Muscle of arm (tissue), 12 donors: Measurements from ENCODE around the gene CACNA2D4. TPM values are rescaled to one million over a fixed set of nuclear protein-coding genes. Genes with fewer than 3 reads are reported as not detected.

Experiments used
- DNase-seq: peaks from one replicate; pipeline ENCODE4 v3.0.0-alpha.2; 2013
- polyA plus RNA-seq, 12 donors: library from polyadenylated mRNA; unstranded; fragments of 120-200 nt; gene quantifications; one replicate each; pipeline ENCODE4 v1.2.1, GENCODE V29; 2013; ENCODE audit not compliant: insufficient read length in 12 of 12

CACNA2D4 gene
- polyA plus RNA-seq, 12 donors: 0.97 to 3.8 (median 2.5) TPM; not detected in 2

- DNase-seq: no peak
Observed at GRCh38 chr12:1844661-1845409, 73.6 kb downstream of the CACNA2D4 start.

DNA sequence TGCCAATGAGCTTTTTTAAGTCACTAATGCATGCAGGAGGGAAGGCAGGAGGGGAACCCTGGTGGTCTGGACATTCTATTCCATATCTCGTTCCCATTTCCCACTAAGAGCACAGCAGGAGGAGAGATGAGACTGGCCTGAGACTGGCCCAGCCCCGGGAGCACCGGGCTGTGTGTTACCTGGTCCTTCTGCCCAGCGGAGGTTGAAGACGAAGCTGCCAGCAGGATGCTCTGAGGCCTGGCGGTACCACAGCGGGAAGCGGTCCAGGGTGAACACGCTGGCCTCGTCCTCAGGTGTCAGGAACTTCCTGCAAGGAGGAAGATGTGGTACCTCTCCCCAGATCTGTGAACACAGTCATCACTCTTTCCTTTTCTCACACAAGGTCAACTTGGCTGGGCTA, 74.2 kb downstream of the CACNA2D4 start:
- no peak for DNase-seq

DNA sequence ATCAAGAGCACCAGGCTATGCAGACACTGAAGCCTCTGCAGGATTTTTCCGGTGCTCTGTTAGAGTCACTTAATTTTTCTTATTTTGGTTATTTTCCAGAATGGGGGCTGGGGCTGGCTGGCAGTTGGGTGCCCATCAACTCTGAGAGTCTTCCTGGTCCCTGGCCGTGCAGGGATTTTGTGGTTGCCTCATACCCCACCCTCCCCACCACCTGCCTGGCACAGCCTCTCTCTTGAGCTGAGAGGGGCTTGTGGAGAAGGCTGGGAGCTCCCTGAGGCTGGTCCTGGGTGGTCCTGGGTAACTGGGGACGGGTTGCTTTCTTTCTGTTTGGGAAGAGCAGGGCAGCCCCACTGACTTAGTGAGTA, 74.8 kb downstream of the CACNA2D4 start:
- no peak for DNase-seq

DNA sequence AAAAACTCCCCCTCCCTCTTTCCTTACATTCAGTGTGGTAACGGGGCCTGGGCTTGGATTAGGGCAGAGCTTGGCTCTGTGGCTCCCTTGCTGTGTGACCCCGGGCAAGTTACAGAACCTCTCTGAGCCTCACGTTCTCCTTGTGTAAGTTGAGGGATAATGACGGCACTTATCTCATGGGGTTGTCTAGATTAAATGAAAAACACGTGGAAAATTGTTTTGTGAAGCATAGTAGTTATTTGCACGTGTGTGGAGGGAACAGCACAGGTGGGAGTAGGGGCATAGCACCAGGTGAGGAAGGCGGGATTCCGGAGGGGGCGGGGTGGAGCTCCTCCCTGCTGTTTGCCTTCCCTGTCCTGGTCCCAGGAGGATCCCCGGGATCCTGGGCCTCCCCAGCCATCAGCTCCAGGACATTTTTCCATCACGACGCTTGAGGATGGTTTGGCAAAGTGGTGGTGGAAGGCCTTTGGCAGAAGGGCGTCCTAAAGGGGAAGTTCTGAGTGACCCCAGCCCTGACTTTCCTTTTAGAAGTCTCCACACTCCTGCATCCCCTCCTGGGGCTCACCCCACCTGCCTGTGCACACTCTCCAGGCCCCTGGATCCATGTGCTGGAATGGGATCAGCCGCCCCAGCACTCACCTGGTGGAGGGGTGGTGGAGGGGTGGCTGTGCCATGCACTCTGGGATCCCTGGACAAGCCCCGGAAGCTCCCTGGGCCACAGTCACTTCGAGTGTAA, 75.4 kb downstream of the CACNA2D4 start:
- no peak for DNase-seq

DNA sequence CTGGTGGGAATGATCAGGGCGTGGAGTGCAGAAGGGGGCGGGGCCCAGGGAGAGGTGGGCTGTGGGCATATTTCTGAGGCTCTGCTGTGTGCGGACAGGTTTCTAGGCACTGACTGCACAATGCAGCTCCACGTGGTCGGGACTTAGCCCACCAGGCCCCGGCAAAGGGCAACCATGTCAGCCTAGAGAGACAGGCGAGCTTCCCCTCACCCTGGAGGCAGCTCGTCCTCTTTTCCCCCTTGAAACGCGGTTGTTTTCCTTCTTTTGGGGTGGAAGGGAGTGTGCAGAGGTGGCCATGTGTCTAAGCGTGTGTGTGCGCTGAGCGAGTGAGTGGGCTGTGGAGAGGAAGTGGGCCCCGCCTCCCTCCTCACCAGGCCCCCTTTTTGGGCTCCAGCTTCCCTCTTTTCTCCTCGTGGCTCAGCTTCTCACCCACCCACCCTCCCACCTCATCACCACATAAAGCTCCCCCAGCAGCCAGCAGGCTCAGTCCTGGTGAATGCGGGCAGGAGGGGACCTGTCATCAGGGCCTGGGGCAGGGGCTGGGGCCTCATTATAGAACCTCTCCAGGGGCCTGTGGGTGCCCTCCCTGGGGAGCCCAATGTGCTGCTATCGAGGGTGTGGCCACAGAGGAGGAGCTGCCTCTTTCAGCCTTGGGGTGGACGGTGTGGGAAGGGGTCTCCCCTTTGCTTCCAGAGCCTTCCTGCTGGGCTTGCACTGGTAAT, 76.1 kb downstream of the CACNA2D4 start:
- no peak for DNase-seq

GRCh38 chr12:1841586-1842182, 76.8 kb downstream of the CACNA2D4 start:
- no peak for DNase-seq

DNA sequence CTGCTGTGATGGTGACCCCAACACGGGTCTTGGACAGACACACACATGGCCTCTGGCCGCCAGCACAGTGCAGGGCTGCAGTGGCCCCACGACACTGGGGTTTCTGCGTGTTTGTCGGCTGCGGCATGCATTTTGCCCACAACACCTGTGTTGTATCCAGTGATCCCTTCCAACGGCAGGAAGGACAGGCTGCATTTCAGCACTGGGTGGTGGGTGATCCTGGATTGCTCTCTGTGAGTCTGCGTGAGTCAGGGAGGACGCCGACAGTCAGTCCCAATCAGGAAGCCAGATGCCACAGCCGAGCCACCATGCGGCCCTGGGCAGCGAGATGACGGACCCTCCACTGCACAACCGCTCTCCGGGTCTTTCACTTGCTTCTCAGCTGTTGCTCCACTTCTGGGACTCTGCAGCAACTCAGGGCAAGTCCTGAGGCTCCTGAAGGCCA, 77.4 kb downstream of the CACNA2D4 start:
- DNase-seq: no peak

DNA sequence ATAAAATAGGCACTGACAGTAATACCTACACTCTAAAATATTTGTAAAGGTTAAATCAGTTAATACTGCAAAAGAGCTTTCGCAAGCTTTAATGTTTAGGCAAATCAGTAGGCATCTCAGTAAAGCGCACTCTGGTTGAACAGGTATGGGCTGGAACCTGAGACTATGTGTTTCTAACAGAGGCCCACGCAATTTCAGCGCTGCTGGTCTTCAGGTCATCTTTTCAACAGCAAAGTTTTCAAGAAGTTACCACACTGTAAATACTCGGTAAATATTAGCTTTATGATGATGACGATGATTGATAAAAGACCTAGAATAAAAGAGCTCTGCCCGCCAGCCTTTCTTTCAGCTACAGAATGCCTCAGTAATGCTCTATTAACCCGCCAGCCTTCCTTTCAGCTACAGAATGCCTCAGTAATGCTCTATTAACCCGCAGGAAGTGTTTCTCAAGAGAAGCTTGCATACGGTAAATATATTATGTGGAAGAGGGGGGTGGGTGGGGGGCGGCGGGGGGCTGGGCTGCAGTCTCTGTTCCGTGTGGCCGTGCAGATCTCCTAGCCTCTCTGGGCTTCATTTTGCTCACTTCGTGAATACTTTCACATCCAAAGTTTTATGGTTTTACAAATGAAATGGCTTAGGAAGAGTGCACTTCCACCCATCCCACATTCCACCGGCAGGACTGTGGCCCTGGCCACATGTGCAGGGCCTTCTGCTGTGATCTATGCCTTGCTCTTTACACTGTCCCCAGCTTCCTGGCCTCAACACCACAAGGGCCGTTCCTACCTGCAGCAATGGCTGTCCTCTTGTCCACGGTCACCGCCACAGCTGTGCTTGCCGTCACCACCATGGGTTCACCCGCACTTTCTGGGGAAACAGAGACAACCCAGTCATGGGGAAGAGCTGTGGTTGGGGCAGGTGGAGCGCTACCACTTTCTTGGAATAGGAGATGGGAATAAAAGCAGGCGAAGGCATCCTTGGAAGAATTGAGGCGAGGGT, 78.2 kb downstream of the CACNA2D4 start:
- DNase-seq: no peak

GRCh38 chr12:1839464-1839863, 79.0 kb downstream of the CACNA2D4 start:
- DNase-seq: no peak

DNA sequence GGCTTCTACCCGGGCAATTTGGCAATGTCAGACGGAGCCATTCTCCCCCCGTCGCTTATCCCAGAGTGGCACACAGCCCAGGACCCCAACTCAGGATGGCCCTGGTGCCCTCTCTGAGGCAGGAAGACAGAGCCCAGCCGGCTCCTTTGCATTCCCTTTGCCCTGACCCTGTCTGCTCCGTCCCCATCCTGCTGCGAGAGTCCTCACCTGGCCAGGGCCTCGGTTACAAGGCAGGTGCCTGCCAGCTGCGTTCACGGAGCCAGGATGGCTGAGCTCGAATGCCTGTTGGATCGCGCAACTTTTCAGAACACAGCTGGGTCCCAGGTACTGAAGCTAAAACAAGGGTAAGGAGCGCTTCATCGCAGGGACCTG, 79.5 kb downstream of the CACNA2D4 start:
- DNase-seq: no peak

DNA sequence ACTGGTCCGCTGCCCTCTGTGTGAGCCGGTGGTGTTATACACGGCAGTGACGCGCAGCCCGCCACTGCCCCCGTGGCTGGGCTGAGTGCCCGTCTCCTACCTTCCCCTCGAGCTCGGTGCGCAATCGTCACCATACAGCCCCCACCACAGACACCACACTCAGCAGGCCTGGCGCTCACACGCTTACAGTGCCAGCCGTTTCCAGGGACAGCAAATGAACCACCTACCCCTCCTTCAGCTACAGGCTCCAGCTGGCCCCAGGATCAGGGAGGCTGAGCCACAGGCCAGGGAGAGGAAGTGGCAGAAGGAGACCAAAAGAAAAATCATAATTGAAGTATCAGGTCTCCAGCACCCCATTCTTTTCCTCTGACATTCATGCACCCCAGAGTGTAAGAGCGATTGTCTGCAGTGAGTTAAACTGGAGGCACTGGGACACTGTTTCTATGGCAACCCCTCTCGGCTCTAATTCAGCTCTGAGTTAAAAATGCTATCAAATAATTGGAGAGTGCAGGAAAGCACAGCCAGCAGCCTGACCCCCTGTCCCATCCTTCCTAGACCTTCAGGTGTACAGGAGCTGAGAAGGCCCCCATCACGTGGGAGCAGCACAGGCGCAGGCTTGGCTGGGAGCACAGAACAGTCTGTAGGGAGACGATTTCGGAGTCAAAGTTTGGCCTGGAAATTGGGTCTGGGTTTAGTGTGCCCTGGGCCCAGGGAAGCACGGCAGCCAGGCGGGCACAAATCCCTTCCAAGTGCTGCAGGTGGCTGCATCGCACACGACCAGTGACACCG, 80.1 kb downstream of the CACNA2D4 start:
- no peak for DNase-seq

DNA sequence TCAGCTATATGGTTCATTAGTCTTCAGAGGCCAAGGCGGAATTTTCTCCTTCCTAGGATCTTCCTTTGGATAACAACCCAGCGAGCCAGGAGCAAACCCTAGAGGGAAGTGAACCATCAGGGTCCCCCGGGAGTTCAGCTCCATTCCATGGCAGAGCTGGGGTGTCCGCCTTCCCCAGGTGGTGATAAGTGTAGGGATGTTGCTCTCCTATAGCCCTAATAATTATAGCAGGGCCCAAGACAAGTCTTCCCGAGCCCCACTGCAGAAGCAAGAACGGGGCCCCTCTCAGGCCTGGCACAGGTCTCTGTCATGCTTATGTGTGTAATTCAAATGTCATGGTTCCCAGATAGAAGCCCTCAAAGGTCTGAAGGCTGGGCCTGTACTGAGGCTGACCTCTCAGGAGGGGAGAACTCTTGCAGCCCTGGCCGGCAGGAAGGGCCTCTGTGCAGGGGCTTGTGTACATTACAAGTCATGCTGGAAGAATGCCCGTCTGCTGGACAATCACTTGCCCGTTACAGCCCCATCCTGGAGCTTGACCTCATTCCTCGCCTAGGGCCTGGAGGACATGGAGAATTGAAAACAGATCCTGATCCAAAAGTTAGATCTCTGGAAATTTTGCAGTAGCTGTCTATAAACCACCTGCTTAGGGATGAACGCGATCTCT, 80.8 kb downstream of the CACNA2D4 start:
- DNase-seq: no peak

- no peak for DNase-seq
Observed at GRCh38 chr12:1836854-1837421, 81.5 kb downstream of the CACNA2D4 start.

DNA sequence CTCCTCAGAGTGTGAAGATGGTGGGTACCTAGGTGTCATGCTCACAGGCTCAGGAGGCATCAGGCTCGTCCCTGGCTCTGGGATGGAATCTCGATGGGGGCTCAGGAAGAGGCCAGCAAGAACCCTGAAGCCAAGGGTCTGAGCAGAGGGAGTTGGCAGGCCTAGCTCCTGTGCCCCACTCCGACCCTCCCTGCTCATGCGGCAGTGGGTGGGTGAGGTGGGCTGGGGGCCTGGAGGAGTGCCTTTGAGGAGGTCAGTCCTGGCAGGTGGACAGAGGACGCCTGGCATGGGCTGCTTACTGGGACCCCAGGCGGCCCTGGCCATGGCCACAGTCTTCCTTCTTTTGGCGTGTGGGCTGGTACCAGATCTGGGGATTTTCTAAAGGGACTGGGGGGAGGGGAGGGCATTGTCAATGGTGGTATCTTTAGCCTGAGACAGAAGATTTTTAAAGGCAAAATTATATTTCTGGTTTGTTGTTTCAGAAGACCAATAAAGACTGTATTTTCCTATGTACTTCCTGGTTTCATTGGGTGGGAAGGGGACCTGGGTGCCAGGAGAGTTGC, 82.1 kb downstream of the CACNA2D4 start:
- no peak for DNase-seq

GRCh38 chr12:1835211-1836131, 83.0 kb downstream of the CACNA2D4 start:
- no peak for DNase-seq

- DNase-seq: no peak
Observed at GRCh38 chr12:1834186-1834925, 84.1 kb downstream of the CACNA2D4 start.

- no peak for DNase-seq
Observed at GRCh38 chr12:1833596-1834028, 84.8 kb downstream of the CACNA2D4 start.
